Stimulated activated effector memory CD8-positive, alpha-beta T cell treated with anti-CD3 and anti-CD28 coated beads, Interleukin-12 subunit alpha, Interleukin-12 subunit beta, amount 100 ng/mL, for 72 hours (primary cell): ENCODE measurements around the gene ZNF821.
"Not testable (repeated sequence)": the region's sequence is repeated elsewhere in the genome, so short reads cannot be mapped to it uniquely, and the experiment has no call there.

Experiments used
- ATAC-seq: fragments of 150-1000 bp; cut with Tn5 transposase; 2 replicates; pipeline ENCODE4 v1.10.0; 2021
- DNase-seq, 2 donors: peaks; one replicate each; pipeline ENCODE4 v3.0.0; 2021 to 2022; ENCODE audit warnings: low spot score in 2 of 2
- H3K27ac Mint-ChIP-seq: one replicate; pipeline ENCODE4 v1.8.0; 2022; ENCODE audit warnings: mild to moderate bottlenecking, mixed read lengths
- H3K36me3 Mint-ChIP-seq: one replicate; pipeline ENCODE4 v1.8.0; 2022; ENCODE audit warnings: mild to moderate bottlenecking, mixed read lengths
- H3K4me1 Mint-ChIP-seq: one replicate; pipeline ENCODE4 v1.8.0; 2022; ENCODE audit warnings: mixed read lengths
- H3K4me3 Mint-ChIP-seq: one replicate; pipeline ENCODE4 v1.8.0; 2022; ENCODE audit warnings: mild to moderate bottlenecking, mixed read lengths
- H3K9me3 Mint-ChIP-seq: one replicate; pipeline ENCODE4 v1.8.0; 2022; ENCODE audit warnings: mixed read lengths

Gene ZNF821

DNA sequence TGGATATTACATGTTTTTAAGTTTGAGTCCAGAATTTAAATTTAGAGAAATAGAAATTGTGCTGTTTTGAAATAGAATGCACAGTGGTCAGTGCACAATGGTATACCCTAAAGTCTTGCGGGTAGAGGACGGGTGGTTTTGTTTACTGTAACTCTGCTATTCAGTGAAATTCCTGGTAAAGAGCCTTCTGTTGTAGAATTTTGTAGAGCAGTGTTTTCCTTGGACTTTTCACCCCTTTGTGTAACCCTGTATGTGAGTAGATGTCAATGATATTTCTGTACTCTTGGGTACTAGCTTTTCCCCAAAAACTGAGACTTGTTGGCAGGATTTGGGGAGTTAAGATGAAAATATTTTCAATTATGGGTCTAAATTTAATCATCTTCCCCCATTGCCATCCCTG is 30.8 kb upstream of the ZNF821 start:
- Mint-ChIP-seq H3K4me3 (no peak overlapping the region), H3K27ac (peak overlapping the region; percentile 77), H3K36me3 (peaks cover 98% of the 10 kb centered on the region), H3K9me3 (no peaks in the 10 kb centered on the region), H3K4me1 (peaks cover 61% of the 10 kb centered on the region)
- ATAC-seq, result no peak
- no peak for DNase-seq

DNA sequence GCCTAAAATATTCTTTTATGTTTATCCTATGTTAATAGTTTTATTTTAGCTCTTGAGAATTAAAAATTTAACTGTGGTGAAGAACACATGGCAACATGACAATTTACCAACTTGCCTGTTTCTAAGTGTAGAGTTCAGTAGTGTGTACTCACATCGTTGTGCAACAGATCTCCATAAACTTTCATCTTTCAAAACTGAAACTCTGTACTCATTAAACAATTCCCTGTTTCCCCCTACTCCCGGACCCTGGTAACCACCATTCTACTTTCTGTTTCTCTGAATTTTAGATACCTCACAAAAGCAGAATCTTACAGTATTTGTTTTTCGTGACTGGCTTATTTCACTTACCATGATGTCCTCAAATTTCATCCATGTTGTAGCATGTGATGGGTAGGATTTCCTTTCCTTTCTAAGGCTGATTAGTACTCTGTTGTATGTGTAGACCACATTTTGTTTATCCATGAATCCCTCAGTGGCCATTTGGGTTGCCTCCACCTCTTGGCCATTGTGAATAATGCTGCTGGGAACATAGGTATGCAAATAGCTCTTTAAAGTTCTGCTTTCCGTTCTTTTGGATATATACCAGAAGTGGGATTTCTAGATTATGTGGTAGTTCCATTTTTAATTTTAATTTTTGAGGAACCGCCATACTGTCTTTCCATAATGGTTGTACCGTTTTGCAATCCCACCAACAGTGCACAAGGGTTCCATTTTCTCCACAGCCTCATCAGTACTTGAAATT is 28.7 kb upstream of the ZNF821 start:
- no peak overlapping the region for H3K4me3 Mint-ChIP-seq
- H3K9me3 Mint-ChIP-seq, result no peaks in the 10 kb centered on the region
- H3K4me1 Mint-ChIP-seq, result peaks cover 64% of the 10 kb centered on the region
- peaks cover 98% of the 10 kb centered on the region for H3K36me3 Mint-ChIP-seq
- peak overlapping the region; percentile 11 for H3K27ac Mint-ChIP-seq
- ATAC-seq (no peak), DNase-seq (no peak)

DNA sequence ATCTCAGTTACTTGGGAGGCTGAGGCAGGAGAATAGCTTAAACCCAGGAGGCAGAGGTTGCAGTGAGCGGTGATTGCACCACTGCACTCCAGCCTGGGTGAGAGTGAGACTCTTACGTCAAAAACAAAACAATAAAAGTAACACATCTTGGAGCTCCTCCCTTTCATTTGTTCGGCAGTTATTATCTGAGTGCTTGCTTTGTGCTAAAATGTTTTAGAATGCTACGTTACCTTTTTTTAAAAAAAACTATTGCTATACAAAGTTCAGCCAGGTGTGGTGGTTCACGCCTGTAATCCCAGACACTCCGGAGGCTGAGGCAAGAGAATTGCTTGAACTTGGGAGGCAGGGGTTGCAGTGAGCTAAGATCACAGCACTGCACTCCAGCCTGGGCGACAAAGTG is 27.1 kb upstream of the ZNF821 start:
- Mint-ChIP-seq H3K27ac (no peak overlapping the region), H3K9me3 (no peaks in the 10 kb centered on the region), H3K36me3 (peaks cover 98% of the 10 kb centered on the region), H3K4me1 (peaks cover 72% of the 10 kb centered on the region), H3K4me3 (no peak overlapping the region)
- ATAC-seq (no peak), DNase-seq (no peak)

DNA sequence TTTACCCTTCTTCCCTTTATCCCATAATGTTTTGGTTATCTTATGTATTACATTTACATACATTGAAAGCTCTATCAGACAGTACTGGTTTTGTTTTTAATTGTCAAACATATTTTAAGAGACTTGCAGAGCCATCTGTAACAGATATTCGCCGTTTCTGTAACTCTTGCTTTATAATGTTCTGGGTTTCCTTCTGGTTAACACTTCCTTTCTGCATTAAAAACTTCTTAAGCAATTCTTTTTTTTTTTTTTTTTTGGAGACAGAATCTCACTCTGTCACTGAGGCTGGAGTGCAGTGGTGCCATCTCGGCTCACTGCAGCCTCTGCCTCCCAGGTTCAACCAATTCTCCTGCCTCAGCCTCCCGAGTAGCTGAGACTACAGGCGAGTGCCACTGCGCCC is 21.8 kb upstream of the ZNF821 start:
- DNase-seq, ATAC-seq, H3K9me3 Mint-ChIP-seq: not testable (repeated sequence)
- peaks cover 77% of the 10 kb centered on the region for H3K4me1 Mint-ChIP-seq
- H3K4me3 Mint-ChIP-seq, result peak overlapping the region; percentile 33
- peaks cover 90% of the 10 kb centered on the region for H3K36me3 Mint-ChIP-seq
- peak overlapping the region; percentile 26 for H3K27ac Mint-ChIP-seq

DNA sequence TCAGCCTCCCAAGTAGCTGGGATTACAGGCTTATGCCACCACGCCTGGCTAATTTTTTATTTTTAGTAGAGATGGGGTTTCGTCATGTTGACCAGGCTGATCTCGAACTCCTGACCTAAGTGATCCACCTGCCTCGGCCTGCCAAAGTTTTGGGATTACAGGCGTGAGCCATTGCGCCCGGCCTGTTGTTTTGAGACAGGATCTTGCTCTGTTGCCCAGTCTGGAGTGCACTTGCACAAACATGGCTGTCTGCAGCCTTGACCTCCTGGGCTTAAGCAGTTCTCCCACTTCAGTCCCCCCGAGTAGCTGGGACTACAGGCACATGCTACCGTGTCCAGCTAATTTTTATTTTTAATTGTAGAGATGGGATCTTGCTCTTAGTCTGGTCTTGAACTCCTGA is 20.3 kb upstream of the ZNF821 start:
- peaks cover 85% of the 10 kb centered on the region for H3K4me1 Mint-ChIP-seq
- DNase-seq, result no peak
- peaks cover 90% of the 10 kb centered on the region for H3K36me3 Mint-ChIP-seq
- H3K27ac Mint-ChIP-seq, result peak overlapping the region; percentile 48
- peaks cover 2% of the 10 kb centered on the region for H3K9me3 Mint-ChIP-seq
- no peak overlapping the region for H3K4me3 Mint-ChIP-seq
- no peak for ATAC-seq

DNA sequence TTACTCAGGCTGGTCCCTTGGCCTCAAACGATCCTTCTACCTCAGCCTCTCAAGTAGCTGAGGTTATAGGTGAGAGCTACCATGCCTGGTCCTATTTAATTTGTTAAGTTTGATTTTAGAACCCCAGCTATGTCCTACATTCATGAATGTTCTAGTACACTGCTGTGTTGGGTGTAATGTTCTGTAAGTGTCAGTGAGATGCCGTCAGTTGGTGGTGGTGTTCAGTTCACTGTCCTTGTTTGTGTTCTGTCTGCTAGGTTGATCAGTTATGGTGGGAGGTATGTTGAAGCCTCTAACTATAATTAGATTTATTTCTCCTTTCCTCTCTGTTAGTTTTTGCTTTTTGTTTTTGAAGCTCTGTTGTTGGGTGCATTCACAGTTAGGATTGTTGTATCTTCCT is 19.6 kb upstream of the ZNF821 start:
- peaks cover 84% of the 10 kb centered on the region for H3K4me1 Mint-ChIP-seq

DNA sequence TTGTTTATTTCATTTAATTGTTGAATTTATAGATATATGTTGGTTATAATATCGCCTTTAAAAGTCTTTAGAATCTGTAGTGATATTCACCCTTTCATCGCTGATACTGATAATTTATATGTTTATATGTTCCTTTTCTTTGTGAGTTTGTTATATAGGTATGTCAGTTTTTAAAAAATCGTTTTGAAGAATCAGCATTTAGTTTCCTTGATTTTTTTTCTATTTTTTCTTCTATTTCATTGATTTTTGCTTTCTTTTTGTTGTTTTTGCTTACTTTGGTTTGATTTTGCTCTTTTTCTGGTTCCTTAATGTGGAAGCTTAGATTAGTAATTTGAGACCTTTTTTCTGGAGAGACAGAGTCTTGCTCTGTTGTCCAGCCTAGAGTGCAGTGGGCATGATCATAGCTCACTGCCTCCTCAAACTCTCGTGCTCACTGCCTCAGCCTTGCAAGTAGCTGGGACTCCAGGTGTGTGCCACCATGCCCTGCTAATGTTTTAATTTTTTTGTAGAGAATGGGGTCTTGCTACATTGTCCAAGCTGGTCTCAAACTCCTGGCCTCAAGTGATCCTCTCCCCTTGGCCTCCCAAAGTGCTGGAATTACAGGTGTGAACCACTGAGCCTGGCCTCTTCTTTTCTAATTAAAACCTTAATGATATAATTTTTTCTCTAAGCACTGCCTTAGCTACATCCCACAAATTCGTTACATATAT is 18.8 kb upstream of the ZNF821 start:
- H3K27ac Mint-ChIP-seq, result no peak overlapping the region
- H3K4me3 Mint-ChIP-seq, result peak overlapping the region; percentile 39
- DNase-seq (no peak), ATAC-seq (no peak)
- peaks cover 76% of the 10 kb centered on the region for H3K4me1 Mint-ChIP-seq
- H3K9me3 Mint-ChIP-seq, result peaks cover 2% of the 10 kb centered on the region
- H3K36me3 Mint-ChIP-seq, result peaks cover 90% of the 10 kb centered on the region

More for the DNA sequence above, 19.6 kb upstream of the ZNF821 start:
- H3K27ac Mint-ChIP-seq, result no peak overlapping the region
- DNase-seq (no peak), ATAC-seq (no peak)
- H3K4me3 Mint-ChIP-seq, result no peak overlapping the region
- peaks cover 90% of the 10 kb centered on the region for H3K36me3 Mint-ChIP-seq
- H3K9me3 Mint-ChIP-seq, result peaks cover 2% of the 10 kb centered on the region

DNA sequence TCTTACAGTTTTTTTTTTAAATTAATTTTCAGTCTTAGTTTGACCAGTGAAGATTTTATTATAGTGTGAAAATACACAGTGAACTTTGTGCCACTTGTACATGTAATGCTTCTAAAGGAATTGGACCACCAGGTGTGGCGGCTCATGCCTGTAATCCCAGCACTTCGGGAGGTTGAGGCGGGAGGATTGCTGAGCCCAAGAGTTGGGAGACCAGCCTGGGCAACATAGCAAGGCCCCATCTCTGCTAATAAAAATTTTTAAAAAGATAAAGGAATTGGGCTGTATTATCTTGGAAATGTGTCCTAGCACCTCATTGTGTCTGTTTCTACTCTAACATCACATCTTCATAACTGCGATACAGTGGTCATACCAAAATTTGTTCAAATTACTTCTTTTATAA is 15.2 kb upstream of the ZNF821 start:
- Mint-ChIP-seq H3K4me3 (peak overlapping the region; percentile 37), H3K4me1 (peaks cover 50% of the 10 kb centered on the region), H3K9me3 (peaks cover 2% of the 10 kb centered on the region), H3K27ac (peak overlapping the region; percentile 55), H3K36me3 (peaks cover 81% of the 10 kb centered on the region)
- no peak for DNase-seq
- no peak for ATAC-seq

DNA sequence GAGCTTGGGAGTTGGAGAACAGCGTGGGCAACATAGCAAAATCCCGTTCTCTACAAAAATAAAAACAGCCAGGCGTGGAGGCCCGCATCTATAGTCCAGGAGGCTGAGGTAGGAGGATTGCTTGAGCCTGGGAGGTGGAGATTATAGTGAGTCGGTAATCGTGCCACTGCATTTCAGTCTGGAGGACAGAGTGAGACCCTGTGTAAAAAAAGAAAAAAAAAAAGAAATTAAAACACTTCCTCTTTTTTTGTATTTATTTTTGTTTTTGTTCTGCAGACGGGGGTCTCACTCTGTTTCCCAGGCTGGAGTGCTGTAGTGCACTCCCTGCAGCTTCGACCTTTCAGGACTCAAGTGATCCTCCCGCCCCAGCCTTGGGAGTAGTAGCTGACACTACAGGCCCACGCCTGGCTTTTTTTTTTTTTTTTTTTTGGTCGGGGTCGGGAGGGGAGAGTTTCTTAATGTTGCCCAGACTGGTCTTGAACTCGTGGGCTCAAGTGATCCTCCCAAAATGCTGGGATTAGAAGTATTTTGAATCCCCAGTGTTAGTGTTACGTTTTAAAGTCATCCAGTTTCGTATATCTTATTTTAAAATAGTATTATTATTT is 12.9 kb upstream of the ZNF821 start:
- H3K4me1 Mint-ChIP-seq, result peaks cover 34% of the 10 kb centered on the region
- H3K4me3 Mint-ChIP-seq, result peak overlapping the region; percentile 92
- peak overlapping the region; percentile 96 for H3K27ac Mint-ChIP-seq
- DNase-seq, result no peak
- no peak for ATAC-seq
- H3K36me3 Mint-ChIP-seq, result peaks cover 59% of the 10 kb centered on the region
- H3K9me3 Mint-ChIP-seq, result no peaks in the 10 kb centered on the region

DNA sequence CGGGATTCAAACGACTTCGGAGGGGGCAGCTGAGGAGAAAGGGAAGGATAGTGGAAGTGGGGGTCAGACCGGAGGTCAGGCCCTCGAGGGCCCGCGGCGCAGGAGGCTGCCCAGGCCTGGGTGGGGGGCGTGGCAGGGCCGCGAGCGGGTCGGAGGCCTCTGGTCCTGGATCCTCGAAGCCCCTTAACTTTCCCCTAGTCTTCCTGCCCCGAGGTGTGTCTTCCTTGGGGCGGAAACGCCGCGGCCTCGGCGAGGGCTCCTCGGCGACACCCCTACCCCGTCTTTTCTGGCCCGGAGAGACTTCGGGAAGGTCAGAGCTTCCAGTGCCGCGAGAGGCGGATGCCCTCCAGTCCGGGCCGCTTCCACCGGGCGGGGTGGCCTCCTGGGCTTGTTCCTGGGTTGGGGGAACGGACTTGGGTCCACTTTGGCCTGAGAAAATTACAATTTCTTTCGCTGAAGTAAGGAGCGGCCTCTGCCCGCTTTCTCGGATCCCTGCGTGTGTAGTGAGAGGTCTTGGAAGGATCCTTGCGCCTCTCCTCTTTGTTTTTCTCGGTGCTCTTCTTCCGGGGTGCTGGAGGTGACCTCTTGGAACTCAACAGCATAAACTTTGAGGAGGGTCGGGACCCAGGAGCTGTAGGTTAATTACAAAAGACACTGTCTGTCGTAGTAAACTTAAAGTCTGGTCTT is 11.8 kb upstream of the ZNF821 start:
- Mint-ChIP-seq H3K27ac (peak overlapping the region; percentile 96), H3K36me3 (peaks cover 54% of the 10 kb centered on the region), H3K4me1 (peaks cover 27% of the 10 kb centered on the region), H3K4me3 (peak overlapping the region; percentile 92), H3K9me3 (no peaks in the 10 kb centered on the region)
- DNase-seq (no peak), ATAC-seq (peak; percentile 49)

DNA sequence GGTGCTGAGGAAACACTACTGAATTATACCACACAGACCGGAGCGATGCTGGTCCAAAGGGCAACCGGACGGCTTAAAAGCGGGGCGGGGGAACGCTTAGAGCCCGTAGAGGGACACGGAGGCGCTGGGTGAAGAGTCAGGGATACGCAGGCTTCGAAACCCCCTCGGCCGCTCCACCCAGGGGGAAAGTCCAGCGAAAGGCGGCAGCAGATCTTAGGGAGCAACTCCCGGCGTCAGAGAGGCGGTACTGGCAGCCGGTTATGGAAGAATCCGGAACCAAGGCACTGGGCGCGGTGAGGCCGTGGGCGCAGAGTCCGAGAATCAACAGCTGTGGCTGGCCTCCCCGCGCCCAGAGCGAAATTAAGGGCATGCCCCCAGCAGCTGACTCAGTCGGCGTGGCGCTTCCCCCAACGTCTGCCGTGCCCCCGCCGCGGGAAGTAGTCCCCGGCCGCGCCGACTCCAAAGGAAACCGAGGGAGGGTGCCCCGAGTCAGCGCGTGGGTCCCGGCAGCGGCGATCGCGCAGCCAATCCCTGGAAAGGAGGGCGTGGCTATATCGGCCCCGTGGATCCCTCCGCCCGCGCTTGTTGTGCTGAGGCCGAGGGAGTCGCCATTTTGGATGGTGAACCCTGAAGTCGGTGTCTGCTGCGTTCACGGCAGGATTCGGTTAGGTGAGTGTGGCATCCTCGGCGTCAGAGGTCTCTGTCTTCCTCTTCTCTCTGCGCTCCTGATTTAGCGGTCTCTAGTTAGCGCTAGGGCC is 11.1 kb upstream of the ZNF821 start, which contains the start of gene IST1:
TSS of gene IST1 (plus strand) at position 611 of the 758 bp plus-strand sequence. CDS start 20,110 bp downstream, outside the sequence.
- DNase-seq (peak; percentile 92 to 98), ATAC-seq (peak; percentile 94)
- Mint-ChIP-seq H3K4me3 (peak within 1 kb of the TSS; percentile 92), H3K36me3 (peaks cover 49% of the 10 kb centered on the region), H3K9me3 (no peaks in the 10 kb centered on the region), H3K27ac (peak within 1 kb of the TSS; percentile 96), H3K4me1 (peaks cover 21% of the 10 kb centered on the region)

DNA sequence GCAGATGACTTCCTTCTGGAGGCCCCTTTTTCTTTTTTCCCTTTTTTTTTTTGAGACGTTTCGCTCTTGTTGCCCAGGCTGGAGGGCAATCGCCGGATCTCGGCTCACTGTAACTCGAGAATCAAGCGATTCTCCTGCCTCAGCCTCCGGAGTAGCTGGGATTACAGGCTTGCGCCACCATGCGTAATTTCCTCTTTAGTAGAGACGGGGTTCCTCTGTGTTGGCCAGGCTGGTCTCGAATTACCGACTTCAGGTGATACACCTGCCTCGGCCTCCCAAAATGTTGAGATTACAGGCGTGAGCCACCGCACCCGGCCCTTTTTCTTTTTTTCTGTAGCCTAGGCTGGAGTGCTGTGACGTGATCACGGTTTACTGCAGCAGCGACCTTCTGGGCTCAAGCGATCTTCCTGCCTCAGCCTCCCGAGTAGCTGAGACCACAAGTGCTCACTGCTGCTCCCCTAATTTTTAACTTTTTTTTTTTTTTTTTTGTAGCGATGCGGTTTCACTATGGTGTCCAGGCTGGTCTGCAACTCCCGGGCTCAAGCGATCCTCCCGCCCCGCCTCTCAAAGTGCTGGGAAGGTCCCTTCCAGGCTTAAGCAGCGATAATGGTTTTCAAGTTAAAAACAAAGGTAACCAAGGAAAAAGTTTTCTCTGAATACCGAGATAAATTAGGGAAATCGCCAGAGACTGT is 10.4 kb upstream of the ZNF821 start:
- Mint-ChIP-seq H3K4me1 (peaks cover 14% of the 10 kb centered on the region), H3K9me3 (no peaks in the 10 kb centered on the region), H3K27ac (peak overlapping the region; percentile 96), H3K4me3 (peak overlapping the region; percentile 92), H3K36me3 (peaks cover 42% of the 10 kb centered on the region)
- peak; percentile 4 for ATAC-seq
- peak; percentile 6 to 63 for DNase-seq

DNA sequence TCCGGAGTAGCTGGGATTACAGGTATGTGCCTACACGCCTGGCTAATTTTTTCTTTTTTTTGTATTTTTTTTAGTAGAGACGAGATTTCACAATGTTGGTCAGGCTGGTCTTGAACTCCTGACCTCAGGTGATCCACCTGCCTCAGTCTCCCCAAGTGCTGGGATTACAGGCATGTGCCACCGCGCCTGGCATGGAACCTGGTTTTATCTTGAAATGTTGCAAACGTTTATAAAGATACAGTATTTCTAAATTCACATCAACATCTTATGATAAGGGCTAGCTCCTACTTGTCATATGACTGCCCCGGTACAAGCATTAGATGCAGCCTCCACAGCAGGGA is 9.9 kb upstream of the ZNF821 start:
- ATAC-seq, result no peak

DNA sequence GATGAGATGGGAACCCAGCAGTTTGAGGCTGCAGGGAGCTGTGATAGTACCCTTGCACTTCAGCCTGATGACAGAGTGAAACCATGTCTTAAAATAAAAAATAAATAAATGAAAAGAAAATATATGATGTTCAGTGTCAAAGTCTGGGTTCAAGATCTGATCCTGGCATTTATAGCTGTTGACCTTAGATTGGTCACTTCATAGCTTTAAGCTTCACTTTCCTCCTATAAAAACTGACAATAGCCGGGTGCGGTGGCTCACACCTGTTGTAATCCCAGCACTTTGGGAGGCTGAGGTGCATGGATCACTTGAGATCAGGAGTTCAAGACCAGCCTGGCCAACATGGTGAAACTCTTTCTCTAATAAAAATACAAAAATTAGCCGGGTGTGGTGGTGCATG is 5.2 kb upstream of the ZNF821 start:
- no peak overlapping the region for H3K4me3 Mint-ChIP-seq
- no peak overlapping the region for H3K27ac Mint-ChIP-seq
- peaks cover 10% of the 10 kb centered on the region for H3K36me3 Mint-ChIP-seq
- no peaks in the 10 kb centered on the region for H3K9me3 Mint-ChIP-seq
- ATAC-seq (no peak), DNase-seq (no peak)
- peaks cover 14% of the 10 kb centered on the region for H3K4me1 Mint-ChIP-seq

More for the DNA sequence above, 9.9 kb upstream of the ZNF821 start:
- peaks cover 11% of the 10 kb centered on the region for H3K4me1 Mint-ChIP-seq
- H3K36me3 Mint-ChIP-seq, result peaks cover 37% of the 10 kb centered on the region
- peak overlapping the region; percentile 96 for H3K27ac Mint-ChIP-seq
- peak overlapping the region; percentile 92 for H3K4me3 Mint-ChIP-seq
- no peak for DNase-seq
- H3K9me3 Mint-ChIP-seq, result no peaks in the 10 kb centered on the region
